Liver (tissue), 3 donors: ENCODE measurements around the gene GREB1L.

Experiments
- EGR1 ChIP-seq, 2 donors: IDR thresholded peaks; 2 replicates each; pipeline ENCODE4 v1.6.1; 2016 to 2018; ENCODE audit warnings: antibody characterized with exemption in 2 of 2, low read depth in 2 of 2
- FOXA1 ChIP-seq: IDR thresholded peaks from 2 replicates; pipeline ENCODE4 v1.6.1; 2016; ENCODE audit warnings: antibody characterized with exemption
- GABPA ChIP-seq, 2 donors: IDR thresholded peaks in 1 of 2; conservative IDR thresholded peaks in 1 of 2; 2 replicates each; pipeline ENCODE4 v1.6.1; 2016; ENCODE audit warnings: antibody characterized with exemption in 2 of 2, mild to moderate bottlenecking in 1 of 2, moderate library complexity in 1 of 2
- JUND ChIP-seq, 2 donors: IDR thresholded peaks; 2 replicates each; pipeline ENCODE4 v1.6.1; 2016; ENCODE audit warnings: antibody characterized with exemption in 2 of 2
- NR2F2 ChIP-seq: IDR thresholded peaks from 2 replicates; pipeline ENCODE4 v1.6.1; 2016; ENCODE audit warnings: antibody characterized with exemption
- RAD21 ChIP-seq, 2 donors: IDR thresholded peaks; 2 replicates each; pipeline ENCODE4 v1.6.1; 2016; ENCODE audit warnings: antibody characterized with exemption in 2 of 2, mild to moderate bottlenecking in 2 of 2
- TAF1 ChIP-seq: conservative IDR thresholded peaks from 2 replicates; pipeline ENCODE4 v1.6.1; 2016; ENCODE audit warnings: antibody characterized with exemption, mild to moderate bottlenecking
- YY1 ChIP-seq: IDR thresholded peaks from 2 replicates; pipeline ENCODE4 v1.6.1; 2016; ENCODE audit warnings: antibody characterized with exemption, mild to moderate bottlenecking
- TF ChIP-seq, protein P1 (sequence below): fragments of 150-350 bp; IDR thresholded peaks from 2 replicates; pipeline ENCODE4 v1.5.1; 2017; ENCODE audit warnings: improper control_type of control experiment, low read depth, low read length; ENCODE audit not compliant: missing input control
- TF ChIP-seq, protein P2 (sequence below): IDR thresholded peaks from 2 replicates; pipeline ENCODE4 v1.6.1; 2016; ENCODE audit warnings: antibody characterized with exemption
- TF ChIP-seq, protein P3 (sequence below): IDR thresholded peaks from 2 replicates; pipeline ENCODE4 v1.6.1; 2016; ENCODE audit warnings: antibody characterized with exemption
- TF ChIP-seq, protein P4 (sequence below): IDR thresholded peaks from 2 replicates; pipeline ENCODE4 v1.6.1; 2016; ENCODE audit warnings: antibody characterized with exemption, mild to moderate bottlenecking
- donor health status: healthy.
- donor health status: healthy.

DNA sequence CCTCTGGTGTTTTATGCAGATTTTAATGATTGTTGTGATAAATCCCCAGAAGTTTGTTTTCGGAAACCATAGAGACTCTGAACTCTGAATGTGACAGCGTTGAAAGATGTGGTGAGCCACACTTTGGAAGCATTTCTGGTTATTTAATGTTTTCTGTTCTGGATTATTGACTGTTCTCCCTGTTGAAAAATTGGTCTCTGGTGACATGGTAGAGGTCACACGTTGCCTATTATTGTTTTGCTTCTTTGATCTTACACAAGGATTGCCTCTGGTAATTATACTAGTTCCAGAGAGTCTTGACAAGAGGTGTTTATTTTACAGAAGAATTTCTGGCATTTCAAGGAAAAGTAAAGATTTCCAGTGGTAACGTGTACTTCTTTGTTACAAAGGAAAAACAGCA is 127.1 kb downstream of the GREB1L start:
- TF ChIP-seq, protein P1, sequence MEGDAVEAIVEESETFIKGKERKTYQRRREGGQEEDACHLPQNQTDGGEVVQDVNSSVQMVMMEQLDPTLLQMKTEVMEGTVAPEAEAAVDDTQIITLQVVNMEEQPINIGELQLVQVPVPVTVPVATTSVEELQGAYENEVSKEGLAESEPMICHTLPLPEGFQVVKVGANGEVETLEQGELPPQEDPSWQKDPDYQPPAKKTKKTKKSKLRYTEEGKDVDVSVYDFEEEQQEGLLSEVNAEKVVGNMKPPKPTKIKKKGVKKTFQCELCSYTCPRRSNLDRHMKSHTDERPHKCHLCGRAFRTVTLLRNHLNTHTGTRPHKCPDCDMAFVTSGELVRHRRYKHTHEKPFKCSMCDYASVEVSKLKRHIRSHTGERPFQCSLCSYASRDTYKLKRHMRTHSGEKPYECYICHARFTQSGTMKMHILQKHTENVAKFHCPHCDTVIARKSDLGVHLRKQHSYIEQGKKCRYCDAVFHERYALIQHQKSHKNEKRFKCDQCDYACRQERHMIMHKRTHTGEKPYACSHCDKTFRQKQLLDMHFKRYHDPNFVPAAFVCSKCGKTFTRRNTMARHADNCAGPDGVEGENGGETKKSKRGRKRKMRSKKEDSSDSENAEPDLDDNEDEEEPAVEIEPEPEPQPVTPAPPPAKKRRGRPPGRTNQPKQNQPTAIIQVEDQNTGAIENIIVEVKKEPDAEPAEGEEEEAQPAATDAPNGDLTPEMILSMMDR = no peak
- TF ChIP-seq TAF1 = no peak
- TF ChIP-seq RAD21 (IDR thresholded peaks at IDR 0.05) = no peak
- TF ChIP-seq, protein P2, sequence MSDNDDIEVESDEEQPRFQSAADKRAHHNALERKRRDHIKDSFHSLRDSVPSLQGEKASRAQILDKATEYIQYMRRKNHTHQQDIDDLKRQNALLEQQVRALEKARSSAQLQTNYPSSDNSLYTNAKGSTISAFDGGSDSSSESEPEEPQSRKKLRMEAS = no peak
- TF ChIP-seq, protein P3, sequence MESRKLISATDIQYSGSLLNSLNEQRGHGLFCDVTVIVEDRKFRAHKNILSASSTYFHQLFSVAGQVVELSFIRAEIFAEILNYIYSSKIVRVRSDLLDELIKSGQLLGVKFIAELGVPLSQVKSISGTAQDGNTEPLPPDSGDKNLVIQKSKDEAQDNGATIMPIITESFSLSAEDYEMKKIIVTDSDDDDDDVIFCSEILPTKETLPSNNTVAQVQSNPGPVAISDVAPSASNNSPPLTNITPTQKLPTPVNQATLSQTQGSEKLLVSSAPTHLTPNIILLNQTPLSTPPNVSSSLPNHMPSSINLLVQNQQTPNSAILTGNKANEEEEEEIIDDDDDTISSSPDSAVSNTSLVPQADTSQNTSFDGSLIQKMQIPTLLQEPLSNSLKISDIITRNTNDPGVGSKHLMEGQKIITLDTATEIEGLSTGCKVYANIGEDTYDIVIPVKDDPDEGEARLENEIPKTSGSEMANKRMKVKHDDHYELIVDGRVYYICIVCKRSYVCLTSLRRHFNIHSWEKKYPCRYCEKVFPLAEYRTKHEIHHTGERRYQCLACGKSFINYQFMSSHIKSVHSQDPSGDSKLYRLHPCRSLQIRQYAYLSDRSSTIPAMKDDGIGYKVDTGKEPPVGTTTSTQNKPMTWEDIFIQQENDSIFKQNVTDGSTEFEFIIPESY = no peak
- TF ChIP-seq NR2F2 = no peak
- no peak for TF ChIP-seq FOXA1
- TF ChIP-seq JUND (IDR thresholded peaks at IDR 0.05) = no peak
- no peak for TF ChIP-seq YY1
- TF ChIP-seq EGR1 (IDR thresholded peaks at IDR 0.05; ENCODE audit: low read depth in 2 of 2) = no peak
- TF ChIP-seq GABPA (IDR thresholded peaks at IDR 0.05 in 1 of 2, conservative IDR thresholded peaks at IDR 0.05 in 1 of 2) = no peak
- TF ChIP-seq, protein P4, sequence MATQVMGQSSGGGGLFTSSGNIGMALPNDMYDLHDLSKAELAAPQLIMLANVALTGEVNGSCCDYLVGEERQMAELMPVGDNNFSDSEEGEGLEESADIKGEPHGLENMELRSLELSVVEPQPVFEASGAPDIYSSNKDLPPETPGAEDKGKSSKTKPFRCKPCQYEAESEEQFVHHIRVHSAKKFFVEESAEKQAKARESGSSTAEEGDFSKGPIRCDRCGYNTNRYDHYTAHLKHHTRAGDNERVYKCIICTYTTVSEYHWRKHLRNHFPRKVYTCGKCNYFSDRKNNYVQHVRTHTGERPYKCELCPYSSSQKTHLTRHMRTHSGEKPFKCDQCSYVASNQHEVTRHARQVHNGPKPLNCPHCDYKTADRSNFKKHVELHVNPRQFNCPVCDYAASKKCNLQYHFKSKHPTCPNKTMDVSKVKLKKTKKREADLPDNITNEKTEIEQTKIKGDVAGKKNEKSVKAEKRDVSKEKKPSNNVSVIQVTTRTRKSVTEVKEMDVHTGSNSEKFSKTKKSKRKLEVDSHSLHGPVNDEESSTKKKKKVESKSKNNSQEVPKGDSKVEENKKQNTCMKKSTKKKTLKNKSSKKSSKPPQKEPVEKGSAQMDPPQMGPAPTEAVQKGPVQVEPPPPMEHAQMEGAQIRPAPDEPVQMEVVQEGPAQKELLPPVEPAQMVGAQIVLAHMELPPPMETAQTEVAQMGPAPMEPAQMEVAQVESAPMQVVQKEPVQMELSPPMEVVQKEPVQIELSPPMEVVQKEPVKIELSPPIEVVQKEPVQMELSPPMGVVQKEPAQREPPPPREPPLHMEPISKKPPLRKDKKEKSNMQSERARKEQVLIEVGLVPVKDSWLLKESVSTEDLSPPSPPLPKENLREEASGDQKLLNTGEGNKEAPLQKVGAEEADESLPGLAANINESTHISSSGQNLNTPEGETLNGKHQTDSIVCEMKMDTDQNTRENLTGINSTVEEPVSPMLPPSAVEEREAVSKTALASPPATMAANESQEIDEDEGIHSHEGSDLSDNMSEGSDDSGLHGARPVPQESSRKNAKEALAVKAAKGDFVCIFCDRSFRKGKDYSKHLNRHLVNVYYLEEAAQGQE = no peak
